Measurements from ENCODE around the gene UROS.

GRCh38 chr10:125857185-125857760, 34.2 kb upstream of the UROS start:
- no peak for TF ChIP-seq POLR2AphosphoS5 (IDR thresholded peaks at IDR 0.05)
- TF ChIP-seq CTCF (IDR thresholded peaks at IDR 0.05 in 8 of 11, conservative IDR thresholded peaks at IDR 0.05 in 3 of 11): no peak
- no peak for TF ChIP-seq POLR2A (IDR thresholded peaks at IDR 0.05)

All from spleen (tissue), 7 donors.